Fibroblast of the aortic adventitia (primary cell): ENCODE data around the gene TAF11L2. TPM values are rescaled to one million over a fixed set of nuclear protein-coding genes. Genes with fewer than 3 reads are reported as not detected.
"Not testable (repeated sequence)": the region's sequence is repeated elsewhere in the genome, so short reads cannot be mapped to it uniquely, and the experiment has no call there.

Experiments
- DNase-seq: peaks from one replicate; pipeline ENCODE4 v3.0.0-alpha.2; 2010; ENCODE audit warnings: low read depth
- H3K4me3 ChIP-seq: 2 replicates; pipeline ENCODE4 v1.5.1; 2011; ENCODE audit warnings: low read depth, mild to moderate bottlenecking, control low read depth, low read length, moderate library complexity
- CTCF ChIP-seq: IDR thresholded peaks from 2 replicates; pipeline ENCODE4 v1.5.1; 2011; ENCODE audit warnings: mild to moderate bottlenecking, low read length, control low read depth, inconsistent platforms; ENCODE audit not compliant: insufficient read depth
- total RNA-seq: library from RNA; depleted of rRNA; stranded (reverse); fragments of >200 nt; gene quantifications from 2 replicates; pipeline ENCODE4 v1.2.3, GENCODE V29; 2012; ENCODE audit warnings: low replicate concordance

TAF11L2 gene
- total RNA-seq, 1 donor = not detected

GRCh38 chr5:17477043-17477442 is 21.0 kb upstream of the TAF11L2 start:
- TF ChIP-seq CTCF = no peak
- no peak for DNase-seq
- no peak overlapping the region for H3K4me3 ChIP-seq

GRCh38 chr5:17477573-17478265 is 20.3 kb upstream of the TAF11L2 start:
- no peak for DNase-seq
- TF ChIP-seq CTCF = no peak
- no peak overlapping the region for H3K4me3 ChIP-seq

- no peak for TF ChIP-seq CTCF
- DNase-seq = no peak
- H3K4me3 ChIP-seq = no peak overlapping the region
Measured at GRCh38 chr5:17481378-17481777, 16.7 kb upstream of the TAF11L2 start.

- TF ChIP-seq CTCF = no peak
- no peak overlapping the region for H3K4me3 ChIP-seq
- DNase-seq = no peak
Measured at GRCh38 chr5:17482790-17483189, 15.2 kb upstream of the TAF11L2 start.

GRCh38 chr5:17486464-17487173 is 11.4 kb upstream of the TAF11L2 start:
- DNase-seq, H3K4me3 ChIP-seq: not testable (repeated sequence)

- no peak overlapping the region for H3K4me3 ChIP-seq
- TF ChIP-seq CTCF = no peak
- DNase-seq = no peak
Measured at GRCh38 chr5:17487174-17487512, 10.9 kb upstream of the TAF11L2 start.

GRCh38 chr5:17491257-17491656 is 6.8 kb upstream of the TAF11L2 start:
- H3K4me3 ChIP-seq, DNase-seq: not testable (repeated sequence)

GRCh38 chr5:17492770-17493169 is 5.3 kb upstream of the TAF11L2 start:
- no peak for DNase-seq
- no peak for TF ChIP-seq CTCF
- H3K4me3 ChIP-seq = no peak overlapping the region
